T-helper 2 cell treated with Interferon-gamma antibody and Interleukin-4, amounts not matched to agents 100 ng/mL and 5 ng/mL, for 36 hours (primary cell): ENCODE measurements around the gene KBTBD13. TPM values are rescaled to one million over a fixed set of nuclear protein-coding genes. Genes with fewer than 3 reads are reported as not detected.
"Not testable (repeated sequence)": the region's sequence is repeated elsewhere in the genome, so short reads cannot be mapped to it uniquely, and the experiment has no call there.

Experiments used
- intact Hi-C: fragments of 100-400 bp; cut with micrococcal nuclease; formaldehyde crosslinking; loops from one replicate; pipeline ENCODE4 v1.15.1; 2023
- total RNA-seq: library from RNA; stranded (reverse); gene quantifications from 2 replicates; pipeline ENCODE4 v1.2.3, GENCODE V29; 2022

The KBTBD13 gene
- total RNA-seq, 1 donor from 2014 or later: not detected

- intact Hi-C loops: no loop called here
Observed at GRCh38 chr15:65087873-65088642, 11.5 kb downstream of the KBTBD13 start.

GRCh38 chr15:65088643-65089021 lies 12.1 kb downstream of the KBTBD13 start:
- intact Hi-C loops: no loop called here

- intact Hi-C loops: no loop called here
Observed at GRCh38 chr15:65089206-65089824, 12.8 kb downstream of the KBTBD13 start.

DNA sequence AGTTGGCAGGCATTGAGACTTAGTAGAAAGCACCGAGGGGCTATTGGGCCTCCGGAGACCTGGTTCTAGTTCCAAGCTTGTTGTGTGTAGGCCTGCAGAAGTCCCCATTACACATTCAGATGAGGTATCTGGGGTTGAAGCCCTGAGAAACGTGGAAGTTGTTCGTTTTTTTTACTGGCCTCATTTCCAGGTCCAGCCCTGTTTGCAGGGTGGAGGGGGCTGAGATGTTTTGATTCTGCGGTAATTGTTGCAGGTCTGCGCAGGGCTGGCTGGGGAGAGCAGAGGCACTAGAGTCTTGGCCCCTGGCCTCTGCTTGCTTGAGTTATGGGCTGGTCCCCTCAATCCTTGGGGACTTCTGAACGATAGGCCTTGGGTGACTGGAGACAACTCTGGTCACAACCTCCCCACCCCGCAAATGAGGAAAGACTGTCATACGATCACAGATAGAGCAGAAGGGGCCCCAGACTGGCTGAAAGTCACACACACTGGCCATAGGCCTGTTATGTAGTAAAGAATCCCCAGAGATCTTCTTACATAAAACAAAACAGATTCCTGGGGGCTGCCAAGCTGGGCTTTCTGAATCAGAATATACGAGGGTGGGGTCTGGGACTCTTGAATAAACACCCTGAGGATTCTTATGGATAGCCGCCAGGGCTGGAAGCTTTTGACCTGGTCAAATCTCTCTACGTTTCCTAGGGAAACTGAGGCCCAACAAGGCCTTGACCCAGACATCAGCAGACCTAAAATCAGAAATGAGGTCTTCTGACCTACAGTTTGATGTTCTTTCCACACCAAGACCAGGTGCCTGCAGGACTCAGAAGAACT lies 15.6 kb downstream of the KBTBD13 start:
- intact Hi-C loops: no loop called here

DNA sequence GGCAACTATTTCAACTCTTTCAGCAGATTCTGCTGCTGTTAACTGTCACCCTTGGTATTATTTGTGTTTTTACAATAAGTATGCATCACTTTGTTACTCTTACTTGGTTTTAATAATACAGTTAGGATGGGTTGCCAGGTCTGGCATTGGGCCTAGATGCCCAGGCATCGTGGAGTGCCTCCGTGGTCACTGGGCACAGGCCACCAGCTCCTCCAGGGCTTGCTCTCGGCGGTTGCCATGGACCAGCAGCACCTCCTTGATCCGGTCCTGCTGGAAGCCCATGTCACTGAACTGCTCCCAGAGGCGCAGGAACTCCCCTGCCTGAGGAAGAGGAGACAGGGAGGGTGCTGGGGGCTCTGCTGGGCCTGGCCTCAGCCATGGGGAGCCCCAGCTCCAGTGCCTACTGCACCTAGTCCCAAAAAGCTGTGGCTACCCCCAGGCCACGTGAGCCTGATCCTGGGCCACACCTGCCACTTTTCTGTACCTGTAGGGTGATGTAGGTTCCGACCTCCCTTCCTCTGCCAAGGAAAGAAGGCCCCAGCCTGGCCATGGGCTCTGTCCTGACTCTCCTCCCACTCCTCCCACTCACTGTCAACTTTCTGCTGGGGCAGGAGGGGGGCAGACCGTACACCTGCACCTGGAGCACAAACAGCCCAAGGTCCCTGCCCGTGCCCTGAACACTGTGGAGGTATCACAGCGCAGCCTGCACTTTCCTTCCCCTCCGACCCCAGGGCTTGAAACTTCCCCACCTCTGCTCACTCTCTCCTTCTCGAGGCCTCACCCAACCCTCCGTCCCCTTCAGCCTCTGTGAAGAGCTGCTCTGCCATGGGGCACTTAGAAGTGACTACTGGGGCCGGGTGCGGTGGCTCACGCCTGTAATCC lies 16.6 kb downstream of the KBTBD13 start:
- intact Hi-C loops: no loop called here

DNA sequence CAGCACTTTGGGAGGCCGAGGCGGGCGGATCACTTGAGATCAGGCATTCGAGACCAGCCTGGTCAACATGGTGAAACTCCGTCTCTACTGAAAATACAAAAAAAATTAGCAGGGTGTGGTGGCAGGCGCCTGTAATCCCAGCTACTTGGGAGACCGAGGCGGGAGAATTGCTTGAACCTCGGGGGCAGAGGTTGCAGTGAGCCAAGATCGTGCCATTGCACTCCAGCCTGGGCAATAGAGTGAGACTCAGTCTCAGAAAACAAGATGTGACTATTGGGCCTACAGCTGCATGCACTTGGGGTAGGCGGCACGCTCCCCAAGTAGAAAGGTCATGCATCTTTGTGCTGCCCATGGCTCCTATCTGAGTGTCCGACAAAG lies 17.2 kb downstream of the KBTBD13 start:
- intact Hi-C loops: not testable (repeated sequence)

DNA sequence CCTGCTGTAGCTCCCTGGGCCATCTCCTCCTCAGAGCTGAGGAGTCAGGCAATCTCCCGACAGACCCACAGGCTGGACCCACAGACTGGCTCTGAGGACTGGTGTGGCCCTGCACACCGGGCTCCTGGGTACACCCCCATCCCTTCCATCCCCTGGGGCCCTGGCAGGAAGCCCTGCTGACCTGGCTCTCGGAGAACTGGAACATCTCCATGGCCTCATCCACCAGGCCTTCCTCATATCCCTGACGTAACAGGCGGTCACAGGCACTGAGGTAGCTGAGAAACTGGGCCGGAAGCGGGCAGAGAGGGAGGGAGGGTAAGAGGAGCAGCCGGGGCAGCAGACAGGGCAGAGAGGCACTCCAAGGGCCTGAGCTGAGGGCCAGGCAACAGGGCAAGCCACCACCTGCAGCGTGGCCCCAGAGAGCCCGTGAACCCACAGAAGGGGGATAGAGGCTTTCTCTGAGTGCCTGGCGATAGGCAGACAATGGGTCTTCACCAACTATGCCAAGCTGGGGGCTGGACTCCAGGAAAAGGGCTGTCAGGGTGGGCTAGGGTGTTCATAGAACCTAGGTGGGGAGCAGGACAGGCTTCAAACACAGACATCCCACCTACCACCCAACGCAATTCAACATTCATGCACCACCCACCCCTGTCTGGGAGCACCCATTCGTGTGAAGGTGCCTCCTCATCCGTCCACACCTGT lies 17.9 kb downstream of the KBTBD13 start:
- intact Hi-C loops: no loop called here

DNA sequence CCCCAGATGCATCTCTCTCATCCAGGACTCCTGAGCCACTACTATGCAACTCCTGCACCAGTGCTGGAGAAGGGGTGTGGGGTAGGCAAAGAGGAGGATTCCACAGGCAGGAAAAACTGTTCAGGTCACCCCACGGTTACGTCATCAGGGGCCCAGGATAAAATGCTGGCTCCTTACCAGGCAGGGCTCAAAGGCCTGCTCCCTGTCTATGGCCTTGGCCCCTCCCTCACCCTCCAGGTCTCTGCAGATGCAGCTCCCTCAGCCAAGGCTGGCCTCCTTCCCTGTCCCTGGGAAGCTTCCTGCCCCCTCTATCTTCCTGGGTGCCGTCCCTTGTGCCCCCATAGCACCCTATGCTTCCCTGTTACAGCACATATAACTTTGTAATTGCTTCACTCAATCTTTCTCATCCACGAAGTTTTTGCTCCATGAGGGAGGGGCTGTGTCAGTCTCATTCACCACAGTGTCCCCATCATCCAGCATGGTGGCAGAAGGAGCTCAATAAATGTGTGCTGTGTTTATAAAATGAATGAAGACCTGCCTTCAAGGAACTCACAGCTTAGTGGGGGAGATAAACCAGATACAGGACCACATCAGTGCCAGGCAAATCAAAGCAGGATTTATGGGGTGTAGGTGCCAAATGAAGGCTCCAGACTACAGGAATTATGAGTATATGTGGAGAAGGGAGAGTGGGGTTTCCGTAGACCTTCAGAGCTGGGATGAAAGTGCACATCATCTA lies 18.6 kb downstream of the KBTBD13 start:
- intact Hi-C loops: no loop called here

- intact Hi-C loops: no loop called here
Observed at GRCh38 chr15:65095747-65096104, 19.2 kb downstream of the KBTBD13 start.

DNA sequence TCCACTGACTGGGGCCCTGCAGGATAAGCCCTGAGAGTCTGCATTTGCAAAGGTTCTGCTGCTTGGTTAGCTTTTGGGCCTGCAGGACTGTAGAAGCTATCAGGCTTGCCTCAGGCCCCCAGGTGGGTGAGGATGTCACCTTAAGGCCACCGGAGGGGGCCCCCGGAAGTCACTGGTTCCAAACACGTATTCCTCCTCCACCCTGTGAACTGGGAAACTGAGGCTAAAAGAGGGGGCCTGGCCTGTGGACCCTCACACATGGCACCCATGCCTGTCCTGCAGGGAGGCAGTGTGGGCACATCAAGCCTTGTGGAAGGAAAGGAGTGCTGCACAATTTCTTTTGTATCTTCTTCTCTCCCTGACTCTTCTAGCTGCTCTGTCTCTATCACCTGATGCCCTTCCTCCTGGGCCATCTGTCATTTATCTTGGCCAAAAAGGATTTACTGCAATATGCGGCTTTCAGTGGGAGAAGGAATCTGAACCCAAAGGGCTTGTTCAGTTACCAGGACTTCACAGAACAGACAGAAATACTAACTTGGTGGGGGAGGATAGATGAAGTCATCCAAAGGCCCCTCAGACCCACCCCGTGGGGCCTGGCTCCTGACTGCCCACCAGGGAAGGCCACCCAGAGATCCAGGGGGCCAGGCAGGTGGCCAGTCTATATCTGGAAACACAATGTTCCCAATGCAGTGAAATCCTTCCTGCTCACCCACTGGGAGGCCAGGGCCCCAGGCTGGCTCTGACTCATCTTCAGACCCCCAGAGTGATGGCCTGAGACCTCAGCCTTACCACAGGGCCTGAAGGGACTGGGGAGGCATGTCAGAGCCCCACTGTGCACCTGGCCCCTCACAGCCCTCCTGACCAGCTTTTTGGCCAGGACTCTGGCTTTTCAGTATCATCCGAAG lies 20.2 kb downstream of the KBTBD13 start:
- intact Hi-C loops: no loop called here

- intact Hi-C loops: no loop called here
Observed at GRCh38 chr15:65097651-65098263, 21.2 kb downstream of the KBTBD13 start.

- intact Hi-C loops: no loop called here
Observed at GRCh38 chr15:65099336-65099735, 22.8 kb downstream of the KBTBD13 start.

DNA sequence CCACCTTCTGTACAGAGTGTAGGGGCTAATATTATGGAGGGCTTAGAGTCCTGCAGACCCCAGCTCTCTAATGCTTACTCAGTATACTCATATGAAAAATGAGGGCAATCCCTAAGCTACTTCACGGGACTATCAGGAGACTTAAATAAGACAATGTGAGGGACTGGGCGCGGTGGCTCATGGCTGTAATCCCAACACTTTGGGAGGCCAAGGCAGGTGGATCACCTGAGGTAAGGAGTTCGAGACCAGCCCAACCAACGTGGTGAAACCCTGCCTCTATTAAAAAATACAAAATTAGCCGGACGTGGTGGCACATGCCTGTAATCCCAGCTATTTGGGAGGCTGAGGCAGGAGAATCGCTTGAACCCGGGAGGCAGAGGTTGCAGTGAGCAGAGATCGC lies 23.3 kb downstream of the KBTBD13 start:
- intact Hi-C loops: not testable (repeated sequence)

- intact Hi-C loops: no loop called here
Observed at GRCh38 chr15:65100442-65100841, 23.9 kb downstream of the KBTBD13 start.

DNA sequence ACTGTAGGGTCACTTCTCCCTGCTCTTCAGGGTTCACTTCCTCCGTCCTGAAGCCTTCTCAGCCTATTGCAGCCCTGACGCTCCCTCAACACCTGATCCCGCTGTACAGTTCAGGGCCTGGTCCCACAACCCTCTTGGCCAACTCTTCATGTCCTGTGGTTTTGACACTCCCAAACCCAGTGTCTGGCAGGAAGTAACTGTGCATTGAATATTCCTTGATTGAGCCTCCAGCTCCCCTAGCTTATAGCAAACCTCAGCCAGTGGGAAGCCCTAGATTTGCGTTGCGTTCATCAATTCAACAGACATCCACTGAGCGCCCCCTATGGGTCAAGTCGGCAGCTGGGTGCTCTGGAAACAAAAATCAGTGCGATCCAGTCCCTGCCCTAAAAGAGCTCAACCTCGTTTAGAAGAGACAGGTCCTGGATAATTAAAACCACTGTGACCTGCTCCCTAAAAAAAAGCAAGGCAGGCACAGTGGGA lies 24.9 kb downstream of the KBTBD13 start:
- intact Hi-C loops: no loop called here

DNA sequence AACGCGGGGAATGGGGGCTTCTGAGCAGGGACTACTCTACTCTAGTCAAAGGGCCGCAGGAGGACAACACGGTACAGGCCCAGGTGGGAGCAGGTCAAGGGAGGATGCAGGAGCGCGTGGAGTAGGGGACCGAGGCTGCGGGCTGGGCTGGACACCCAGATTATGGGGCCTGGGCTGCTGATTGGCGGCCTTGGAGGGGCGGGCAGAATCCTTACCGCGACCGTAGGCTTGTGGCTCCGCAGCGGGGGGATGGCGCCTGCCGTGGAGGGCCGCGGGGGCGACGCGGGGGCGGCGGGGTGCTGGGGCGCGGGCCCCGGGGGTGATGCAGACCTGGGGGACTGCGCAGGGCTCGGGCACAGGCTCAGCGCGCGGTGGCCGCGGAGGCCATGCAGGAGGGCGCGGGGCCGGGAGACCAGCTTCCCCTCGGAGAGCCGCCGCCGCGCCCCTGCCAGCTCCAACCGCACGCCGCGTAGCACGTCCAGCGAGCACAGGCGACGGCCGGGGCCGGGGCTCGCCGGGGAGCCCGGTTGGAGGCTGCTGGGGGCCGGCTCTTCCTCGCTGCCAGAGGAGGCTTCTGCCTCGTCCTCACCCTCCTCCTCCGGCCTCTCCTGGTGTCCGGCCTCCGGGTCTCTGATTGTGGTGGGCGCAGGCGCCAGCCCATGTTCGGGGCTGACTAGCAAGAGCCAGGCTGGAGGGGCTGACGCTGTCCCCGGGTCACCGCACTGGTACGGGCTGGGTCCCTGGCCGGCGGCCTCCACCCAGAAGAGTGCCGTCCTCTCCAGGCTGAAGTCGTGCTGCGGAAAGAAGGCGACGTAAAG lies 25.6 kb downstream of the KBTBD13 start:
- intact Hi-C loops: no loop called here

DNA sequence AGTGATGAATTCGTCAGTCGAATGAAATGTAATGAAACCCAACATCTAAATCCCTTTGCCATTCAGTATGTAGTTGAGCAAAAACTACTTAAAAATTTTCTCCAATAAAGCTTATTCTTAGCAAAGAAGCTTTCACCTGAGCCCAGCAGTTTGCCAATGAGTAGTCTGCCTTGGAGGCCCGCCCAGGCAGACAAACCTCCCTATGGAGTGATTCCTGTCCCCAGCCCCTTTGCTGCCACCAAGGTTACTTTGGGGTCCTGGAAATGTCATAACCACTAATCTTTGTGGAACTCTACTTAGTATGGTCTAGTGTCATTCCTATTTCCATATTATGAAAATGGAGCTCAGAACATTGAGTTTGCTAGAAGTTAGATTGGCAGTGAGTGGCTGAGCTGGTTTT lies 26.4 kb downstream of the KBTBD13 start:
- intact Hi-C loops: no loop called here

DNA sequence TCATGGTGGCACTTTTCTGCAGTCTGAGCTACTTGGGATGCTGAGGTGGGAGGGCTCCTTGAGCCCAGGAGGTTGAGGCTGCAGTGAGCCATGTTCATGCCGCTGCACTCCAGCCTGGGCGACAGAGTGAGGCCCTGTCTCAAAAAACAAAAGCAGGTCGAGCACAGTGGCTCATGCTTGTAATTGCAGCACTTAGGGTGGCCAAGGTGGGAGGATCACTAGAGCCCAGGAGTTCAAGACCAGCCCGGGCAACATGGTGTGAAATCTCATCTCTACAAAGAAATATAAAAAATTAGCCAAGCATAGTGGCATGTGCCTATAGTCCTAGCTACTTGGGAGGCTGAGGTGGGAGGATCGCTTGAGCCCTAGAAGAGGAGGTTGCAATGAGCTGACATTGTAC lies 28.5 kb downstream of the KBTBD13 start:
- intact Hi-C loops: no loop called here
